ENCODE measurements around the gene RPH3AL.

The RPH3AL gene

DNA sequence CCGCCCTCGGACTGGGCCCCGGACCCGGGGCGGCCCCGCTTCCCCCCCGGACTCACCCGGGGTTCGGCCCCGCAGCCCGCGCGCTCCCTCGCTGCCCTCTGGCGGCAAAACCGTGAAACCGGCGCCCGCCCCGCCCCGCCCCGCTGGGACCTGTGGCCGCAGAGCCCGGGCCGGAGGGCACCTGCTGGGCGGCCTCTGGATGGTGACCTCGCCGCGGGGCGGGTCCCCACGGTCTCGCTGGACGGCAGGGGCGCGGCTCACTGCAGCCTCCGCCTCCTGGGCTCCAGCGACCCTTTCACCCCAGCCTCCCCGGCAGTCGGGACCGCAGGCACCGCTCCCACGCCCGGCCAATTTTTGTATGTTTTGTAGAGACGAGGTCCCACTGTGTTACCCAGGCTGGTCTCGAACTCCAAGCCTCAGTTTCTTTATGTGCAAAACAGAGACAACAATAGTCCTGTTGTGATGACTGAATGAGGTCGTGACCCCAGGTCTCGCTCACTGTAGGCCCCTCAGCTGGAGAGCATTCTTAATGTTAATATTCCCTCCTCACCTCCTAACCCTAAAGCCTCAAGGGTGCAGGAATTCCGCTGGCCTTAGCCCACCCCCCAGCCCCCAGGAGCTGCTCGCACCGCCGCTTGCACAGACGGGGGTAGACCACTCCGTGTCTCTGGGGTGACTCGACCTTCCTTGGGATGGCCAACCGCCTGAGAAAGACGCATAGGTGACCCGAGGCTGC lies 33.7 kb upstream of the RPH3AL start:
- Histone ChIP-seq H3K9me3 (ENCODE audit: severe bottlenecking) (no peaks in the 10 kb centered on the region), H3K4me3 (ENCODE audit: severe bottlenecking) (peak overlapping the region; percentile 45), H3K4me1 (ENCODE audit: insufficient read depth, poor library complexity, severe bottlenecking) (no peaks in the 10 kb centered on the region), H3K36me3 (ENCODE audit: low read depth) (no peaks in the 10 kb centered on the region), H3K27ac (ENCODE audit: poor library complexity, severe bottlenecking) (no peak overlapping the region), H3K27me3 (ENCODE audit: insufficient read depth, poor library complexity, severe bottlenecking) (peaks cover 5% of the 10 kb centered on the region)
- ATAC-seq (ENCODE audit: low read depth) (peak; percentile 69), DNase-seq (ENCODE audit: low spot score) (no peak)
- TF ChIP-seq, protein P1, sequence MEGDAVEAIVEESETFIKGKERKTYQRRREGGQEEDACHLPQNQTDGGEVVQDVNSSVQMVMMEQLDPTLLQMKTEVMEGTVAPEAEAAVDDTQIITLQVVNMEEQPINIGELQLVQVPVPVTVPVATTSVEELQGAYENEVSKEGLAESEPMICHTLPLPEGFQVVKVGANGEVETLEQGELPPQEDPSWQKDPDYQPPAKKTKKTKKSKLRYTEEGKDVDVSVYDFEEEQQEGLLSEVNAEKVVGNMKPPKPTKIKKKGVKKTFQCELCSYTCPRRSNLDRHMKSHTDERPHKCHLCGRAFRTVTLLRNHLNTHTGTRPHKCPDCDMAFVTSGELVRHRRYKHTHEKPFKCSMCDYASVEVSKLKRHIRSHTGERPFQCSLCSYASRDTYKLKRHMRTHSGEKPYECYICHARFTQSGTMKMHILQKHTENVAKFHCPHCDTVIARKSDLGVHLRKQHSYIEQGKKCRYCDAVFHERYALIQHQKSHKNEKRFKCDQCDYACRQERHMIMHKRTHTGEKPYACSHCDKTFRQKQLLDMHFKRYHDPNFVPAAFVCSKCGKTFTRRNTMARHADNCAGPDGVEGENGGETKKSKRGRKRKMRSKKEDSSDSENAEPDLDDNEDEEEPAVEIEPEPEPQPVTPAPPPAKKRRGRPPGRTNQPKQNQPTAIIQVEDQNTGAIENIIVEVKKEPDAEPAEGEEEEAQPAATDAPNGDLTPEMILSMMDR (IDR thresholded peaks at IDR 0.05; ENCODE audit: poor library complexity, severe bottlenecking), result peak; percentile 85

DNA sequence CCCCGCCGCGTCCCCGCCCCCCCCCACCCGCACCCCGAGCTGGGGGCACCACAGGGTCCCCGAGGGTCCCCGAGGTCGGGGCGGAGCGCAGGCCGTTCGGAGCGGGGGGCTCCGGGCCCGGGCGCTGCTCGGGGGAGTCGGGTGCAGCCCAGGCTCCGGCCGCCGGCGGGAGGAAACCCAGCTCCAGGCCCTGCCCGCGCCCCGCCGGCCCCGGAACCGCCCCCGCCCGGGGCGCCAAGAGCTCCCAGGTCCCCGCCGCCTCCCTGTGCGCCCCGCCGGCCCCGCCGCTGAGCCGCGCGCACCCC lies 33.2 kb upstream of the RPH3AL start:
- Histone ChIP-seq H3K9me3 (ENCODE audit: severe bottlenecking) (no peaks in the 10 kb centered on the region), H3K27me3 (ENCODE audit: insufficient read depth, poor library complexity, severe bottlenecking) (peaks cover 5% of the 10 kb centered on the region), H3K36me3 (ENCODE audit: low read depth) (no peaks in the 10 kb centered on the region), H3K4me1 (ENCODE audit: insufficient read depth, poor library complexity, severe bottlenecking) (no peaks in the 10 kb centered on the region), H3K4me3 (ENCODE audit: severe bottlenecking) (peak overlapping the region; percentile 45), H3K27ac (ENCODE audit: poor library complexity, severe bottlenecking) (no peak overlapping the region)
- no peak for DNase-seq (ENCODE audit: low spot score)
- TF ChIP-seq, protein P1 (IDR thresholded peaks at IDR 0.05; ENCODE audit: poor library complexity, severe bottlenecking), result no peak
- ATAC-seq (ENCODE audit: low read depth), result peak; percentile 36; the same call in 2 of the 3 replicates

- TF ChIP-seq, protein P1 (IDR thresholded peaks at IDR 0.05; ENCODE audit: poor library complexity, severe bottlenecking), result no peak
- DNase-seq (ENCODE audit: low spot score) (no peak), ATAC-seq (ENCODE audit: low read depth) (peak; percentile 65)
- no peaks in the 10 kb centered on the region for H3K4me1 ChIP-seq (ENCODE audit: insufficient read depth, poor library complexity, severe bottlenecking)
- no peaks in the 10 kb centered on the region for H3K36me3 ChIP-seq (ENCODE audit: low read depth)
- no peaks in the 10 kb centered on the region for H3K9me3 ChIP-seq (ENCODE audit: severe bottlenecking)
- H3K27ac ChIP-seq (ENCODE audit: poor library complexity, severe bottlenecking), result no peak overlapping the region
- H3K27me3 ChIP-seq (ENCODE audit: insufficient read depth, poor library complexity, severe bottlenecking), result peaks cover 5% of the 10 kb centered on the region
- peak overlapping the region; percentile 45 for H3K4me3 ChIP-seq (ENCODE audit: severe bottlenecking)
Measured at GRCh38 chr17:385178-385835, 32.7 kb upstream of the RPH3AL start.

DNA sequence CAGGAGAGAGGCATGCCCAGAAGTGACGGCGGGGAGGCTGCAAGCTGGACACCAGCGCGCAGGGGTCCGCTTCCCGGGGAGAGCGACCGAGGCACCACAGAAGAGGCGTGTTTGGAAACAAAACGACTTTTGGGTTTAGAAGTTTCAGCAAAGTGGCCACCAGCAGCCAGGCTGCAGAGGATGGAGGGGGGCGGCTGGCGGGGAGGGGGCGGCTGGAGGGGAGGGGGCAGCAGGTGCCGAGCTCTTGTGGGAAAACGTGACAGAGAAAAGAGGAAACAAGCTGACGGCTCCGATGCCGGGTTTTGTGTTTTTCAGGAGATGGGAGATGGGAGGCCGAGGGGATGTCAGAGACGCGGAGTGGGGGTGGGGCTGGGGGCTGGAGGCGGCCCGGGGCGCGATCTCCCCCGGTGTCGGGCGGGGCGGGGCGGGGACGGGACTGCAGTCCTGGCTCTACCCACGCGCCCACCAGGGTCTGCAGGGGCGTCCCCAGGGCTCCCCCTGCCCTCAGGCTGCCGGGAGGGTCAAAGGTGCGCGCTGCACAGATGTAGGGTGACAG lies 32.1 kb upstream of the RPH3AL start:
- TF ChIP-seq, protein P1 (IDR thresholded peaks at IDR 0.05; ENCODE audit: poor library complexity, severe bottlenecking), result no peak
- DNase-seq (ENCODE audit: low spot score), result no peak
- H3K4me3 ChIP-seq (ENCODE audit: severe bottlenecking), result no peak overlapping the region
- ATAC-seq (ENCODE audit: low read depth), result no peak
- peaks cover 5% of the 10 kb centered on the region for H3K27me3 ChIP-seq (ENCODE audit: insufficient read depth, poor library complexity, severe bottlenecking)
- no peak overlapping the region for H3K27ac ChIP-seq (ENCODE audit: poor library complexity, severe bottlenecking)
- H3K4me1 ChIP-seq (ENCODE audit: insufficient read depth, poor library complexity, severe bottlenecking), result no peaks in the 10 kb centered on the region
- H3K9me3 ChIP-seq (ENCODE audit: severe bottlenecking), result no peaks in the 10 kb centered on the region
- no peaks in the 10 kb centered on the region for H3K36me3 ChIP-seq (ENCODE audit: low read depth)
